T-helper 2 cell (primary cell): ENCODE measurements around the gene C15orf61.

Source experiments
- DNase-seq, 5 experiments: peaks; one replicate each; pipeline versions ENCODE4 v3.0.0 to v3.0.0-alpha.2; 2012 to 2022
- total RNA-seq, 2 donors: gene quantifications; one replicate each; lab custom pipeline; 2026; lab: John Stamatoyannopoulos, UW

The C15orf61 gene
- total RNA-seq, result 9.3 to 10.0 reads per million in 2 donors

GRCh38 chr15:67521029-67521782, at the start of gene C15orf61:
Gene C15orf61 (plus strand): TSS chr15:67521131. CDS start chr15:67521249, 118 bp downstream.
- DNase-seq, result peak; percentile 67 to 90 (median 78)

GRCh38 chr15:67472957-67473356, 48.0 kb upstream of the C15orf61 start:
- DNase-seq, result no peak

- DNase-seq, result peak in 1 of 5 experiments; percentile 64
These were observed 46.4 kb upstream of the C15orf61 start for GRCh38 chr15:67474405-67475110.

GRCh38 chr15:67479781-67480505, 41.0 kb upstream of the C15orf61 start:
- DNase-seq, result no peak

- DNase-seq, result no peak
These were observed 40.2 kb upstream of the C15orf61 start for GRCh38 chr15:67480741-67481140.

- DNase-seq, result peak in 1 of 5 experiments; percentile 31
These were observed 39.3 kb upstream of the C15orf61 start for GRCh38 chr15:67481680-67482079.

GRCh38 chr15:67495585-67495984, 25.3 kb upstream of the C15orf61 start:
- no peak for DNase-seq

GRCh38 chr15:67501177-67501835, 19.6 kb upstream of the C15orf61 start:
- peak in 1 of 5 experiments; percentile 25 for DNase-seq

GRCh38 chr15:67501836-67502461, 19.0 kb upstream of the C15orf61 start:
- no peak for DNase-seq

GRCh38 chr15:67504056-67504455, 16.9 kb upstream of the C15orf61 start:
- no peak for DNase-seq

- no peak for DNase-seq
These were observed 16.1 kb upstream of the C15orf61 start for GRCh38 chr15:67504796-67505195.

- DNase-seq, result no peak
These were observed 15.0 kb upstream of the C15orf61 start for GRCh38 chr15:67505675-67506572.

- DNase-seq, result no peak
These were observed 13.9 kb upstream of the C15orf61 start for GRCh38 chr15:67506775-67507747.

- DNase-seq, result no peak
These were observed 12.5 kb upstream of the C15orf61 start for GRCh38 chr15:67508407-67508806.

- DNase-seq, result no peak
These were observed 11.0 kb upstream of the C15orf61 start for GRCh38 chr15:67509918-67510317.

GRCh38 chr15:67510597-67511190, 10.2 kb upstream of the C15orf61 start:
- DNase-seq, result no peak

GRCh38 chr15:67511606-67512005, 9.3 kb upstream of the C15orf61 start:
- DNase-seq, result no peak

- no peak for DNase-seq
These were observed 8.8 kb upstream of the C15orf61 start for GRCh38 chr15:67512140-67512539.

- DNase-seq, result no peak
These were observed 7.8 kb upstream of the C15orf61 start for GRCh38 chr15:67512933-67513714.
